ENCODE results near the gene FUT6.
A peak's percentile ranks its signal among the peaks of the same experiment; 100 is the strongest.

GRCh38 chr19:5823579-5824281 lies 15.8 kb downstream of the FUT6 start:
- no peak for TF ChIP-seq EZH2 (optimal IDR thresholded peaks at IDR 0.05; ENCODE audit: low read depth, low read length)
- TF ChIP-seq CTCF (IDR thresholded peaks at IDR 0.05; ENCODE audit: low read length): peak; percentile 32

Measured in MM.1S (cell line).